Measurements from ENCODE around the gene VLDLR.

The VLDLR gene

GRCh38 chr9:2662496-2662895, 40.9 kb downstream of the VLDLR start:
- DNase-seq (ENCODE audit: insufficient read length, low spot score) (peak; percentile 17), FAIRE-seq (no peak)

GRCh38 chr9:2663461-2664173, 42.0 kb downstream of the VLDLR start:
- no peak for FAIRE-seq
- DNase-seq (ENCODE audit: insufficient read length, low spot score): no peak

GRCh38 chr9:2664174-2665065, 42.8 kb downstream of the VLDLR start:
- DNase-seq (ENCODE audit: insufficient read length, low spot score) (no peak), FAIRE-seq (no peak)

- FAIRE-seq (no peak), DNase-seq (ENCODE audit: insufficient read length, low spot score) (no peak)
Observed at GRCh38 chr9:2666569-2666968, 45.0 kb downstream of the VLDLR start.

- FAIRE-seq: no peak
- DNase-seq (ENCODE audit: insufficient read length, low spot score): no peak
Observed at GRCh38 chr9:2673161-2673560, 51.6 kb downstream of the VLDLR start.

GRCh38 chr9:2674141-2674824, 52.7 kb downstream of the VLDLR start:
- no peak for FAIRE-seq
- no peak for DNase-seq (ENCODE audit: insufficient read length, low spot score)

- FAIRE-seq (no peak), DNase-seq (ENCODE audit: insufficient read length, low spot score) (no peak)
Observed at GRCh38 chr9:2675834-2676233, 54.2 kb downstream of the VLDLR start.

- no peak for FAIRE-seq
- no peak for DNase-seq (ENCODE audit: insufficient read length, low spot score)
Observed at GRCh38 chr9:2676466-2676865, 54.9 kb downstream of the VLDLR start.

GRCh38 chr9:2677915-2678889, 56.6 kb downstream of the VLDLR start:
- FAIRE-seq (no peak), DNase-seq (ENCODE audit: insufficient read length, low spot score) (no peak)

GRCh38 chr9:2679011-2679410, 57.4 kb downstream of the VLDLR start:
- no peak for DNase-seq (ENCODE audit: insufficient read length, low spot score)
- FAIRE-seq: no peak

GRCh38 chr9:2681981-2682380, 60.4 kb downstream of the VLDLR start:
- DNase-seq (ENCODE audit: insufficient read length, low spot score): no peak

GRCh38 chr9:2686911-2687310, 65.3 kb downstream of the VLDLR start:
- DNase-seq (ENCODE audit: insufficient read length, low spot score): no peak
- no peak for FAIRE-seq

More at GRCh38 chr9:2681981-2682380, 60.4 kb downstream of the VLDLR start:
- no peak for FAIRE-seq

- no peak for FAIRE-seq
- DNase-seq (ENCODE audit: insufficient read length, low spot score): no peak
Observed at GRCh38 chr9:2688636-2689035, 67.0 kb downstream of the VLDLR start.

- DNase-seq (ENCODE audit: insufficient read length, low spot score): no peak
- no peak for FAIRE-seq
Observed at GRCh38 chr9:2691212-2691611, 69.6 kb downstream of the VLDLR start.

GRCh38 chr9:2691626-2692025, 70.0 kb downstream of the VLDLR start:
- DNase-seq (ENCODE audit: insufficient read length, low spot score) (no peak), FAIRE-seq (no peak)

- DNase-seq (ENCODE audit: insufficient read length, low spot score): no peak
- FAIRE-seq: no peak
Observed at GRCh38 chr9:2693056-2693455, 71.5 kb downstream of the VLDLR start.

GRCh38 chr9:2697492-2697891, 75.9 kb downstream of the VLDLR start:
- no peak for DNase-seq (ENCODE audit: insufficient read length, low spot score)
- FAIRE-seq: no peak

GRCh38 chr9:2700398-2700797, 78.8 kb downstream of the VLDLR start:
- no peak for FAIRE-seq
- no peak for DNase-seq (ENCODE audit: insufficient read length, low spot score)

- DNase-seq (ENCODE audit: insufficient read length, low spot score): no peak
- no peak for FAIRE-seq
Observed at GRCh38 chr9:2700909-2701550, 79.4 kb downstream of the VLDLR start.

- DNase-seq (ENCODE audit: insufficient read length, low spot score): no peak
- FAIRE-seq: no peak
Observed at GRCh38 chr9:2704504-2704903, 82.9 kb downstream of the VLDLR start.
